ENCODE results near the gene CDK9.
A peak's percentile ranks its signal among the peaks of the same experiment; 100 is the strongest.

The CDK9 gene

GRCh38 chr9:127786773-127787104 is 905 bp downstream of the CDK9 start:
- Mint-ChIP-seq H3K4me3 (peak overlapping the region; percentile 96 to 98 (median 97)), H3K4me1 (peaks cover 8% of the 10 kb centered on the region), H3K9me3 (no peaks in the 10 kb centered on the region), H3K36me3 (ENCODE audit: low read depth) (peaks cover 43% of the 10 kb centered on the region), H3K27me3 (ENCODE audit: low read depth) (no peaks in the 10 kb centered on the region), H3K27ac (peak overlapping the region; percentile 75 to 93 (median 91))
- TF ChIP-seq CTCF (IDR thresholded peaks at IDR 0.05; ENCODE audit: unreplicated experiment in 3 of 3): peak; percentile 36 to 55 (median 39)

- no peak for TF ChIP-seq CTCF (IDR thresholded peaks at IDR 0.05; ENCODE audit: unreplicated experiment in 3 of 3)
- H3K27me3 Mint-ChIP-seq (ENCODE audit: low read depth): no peaks in the 10 kb centered on the region
- H3K36me3 Mint-ChIP-seq (ENCODE audit: low read depth): peaks cover 47% of the 10 kb centered on the region
- no peak overlapping the region for H3K27ac Mint-ChIP-seq
- H3K9me3 Mint-ChIP-seq: no peaks in the 10 kb centered on the region
- peak overlapping the region; percentile 49 to 96 (median 58) for H3K4me3 Mint-ChIP-seq
- peaks cover 8% of the 10 kb centered on the region for H3K4me1 Mint-ChIP-seq
Observed at GRCh38 chr9:127788337-127789011, 2.6 kb downstream of the CDK9 start.

- no peak for TF ChIP-seq CTCF (IDR thresholded peaks at IDR 0.05; ENCODE audit: unreplicated experiment in 3 of 3)
- Mint-ChIP-seq H3K27me3 (ENCODE audit: low read depth) (no peaks in the 10 kb centered on the region), H3K36me3 (ENCODE audit: low read depth) (peaks cover 47% of the 10 kb centered on the region), H3K9me3 (no peaks in the 10 kb centered on the region), H3K27ac (no peak overlapping the region), H3K4me1 (peaks cover 8% of the 10 kb centered on the region), H3K4me3 (peak overlapping the region; percentile 46 to 53 (median 47))
Observed at GRCh38 chr9:127789179-127789578, 3.3 kb downstream of the CDK9 start.

GRCh38 chr9:127790094-127790855 is 4.4 kb downstream of the CDK9 start:
- H3K27ac Mint-ChIP-seq: peak overlapping the region in 1 of 3 experiments; percentile 44
- H3K27me3 Mint-ChIP-seq (ENCODE audit: low read depth): no peaks in the 10 kb centered on the region
- H3K9me3 Mint-ChIP-seq: no peaks in the 10 kb centered on the region
- TF ChIP-seq CTCF (IDR thresholded peaks at IDR 0.05; ENCODE audit: unreplicated experiment in 3 of 3): no peak
- H3K4me1 Mint-ChIP-seq: peaks cover 8% of the 10 kb centered on the region
- peaks cover 47% of the 10 kb centered on the region for H3K36me3 Mint-ChIP-seq (ENCODE audit: low read depth)
- peak overlapping the region in 2 of 3 experiments; percentile 27 to 43 for H3K4me3 Mint-ChIP-seq

GRCh38 chr9:127791085-127791484 is 5.3 kb downstream of the CDK9 start:
- Mint-ChIP-seq H3K27me3 (ENCODE audit: low read depth) (peaks cover 1% of the 10 kb centered on the region), H3K9me3 (no peaks in the 10 kb centered on the region), H3K4me1 (peaks cover 9% of the 10 kb centered on the region), H3K4me3 (no peak overlapping the region), H3K36me3 (ENCODE audit: low read depth) (peaks cover 47% of the 10 kb centered on the region), H3K27ac (no peak overlapping the region)
- TF ChIP-seq CTCF (IDR thresholded peaks at IDR 0.05; ENCODE audit: unreplicated experiment in 3 of 3): no peak

Measured in nephron (organoid).